Subcutaneous adipose tissue (tissue), 4 donors: ENCODE results near the gene RAD51B. TPM values are rescaled to one million over a fixed set of nuclear protein-coding genes. Genes with fewer than 3 reads are reported as not detected.

Source experiments
- total RNA-seq, 4 donors: library from RNA; depleted of rRNA; stranded (reverse); fragments of >200 nt; gene quantifications; one replicate each; pipeline ENCODE4 v1.1.0, GENCODE V29; 2016
- TF ChIP-seq, protein P1 (sequence below): fragments of 450-650 bp; IDR thresholded peaks from one replicate; pipeline ENCODE4 v1.5.1; 2016; ENCODE audit warnings: low read depth, mild to moderate bottlenecking, control low read depth, antibody characterized with exemption, moderate library complexity

The RAD51B gene
- total RNA-seq, 4 donors from 2014 or later: 9.7 to 24.1 (median 16.7) TPM

DNA sequence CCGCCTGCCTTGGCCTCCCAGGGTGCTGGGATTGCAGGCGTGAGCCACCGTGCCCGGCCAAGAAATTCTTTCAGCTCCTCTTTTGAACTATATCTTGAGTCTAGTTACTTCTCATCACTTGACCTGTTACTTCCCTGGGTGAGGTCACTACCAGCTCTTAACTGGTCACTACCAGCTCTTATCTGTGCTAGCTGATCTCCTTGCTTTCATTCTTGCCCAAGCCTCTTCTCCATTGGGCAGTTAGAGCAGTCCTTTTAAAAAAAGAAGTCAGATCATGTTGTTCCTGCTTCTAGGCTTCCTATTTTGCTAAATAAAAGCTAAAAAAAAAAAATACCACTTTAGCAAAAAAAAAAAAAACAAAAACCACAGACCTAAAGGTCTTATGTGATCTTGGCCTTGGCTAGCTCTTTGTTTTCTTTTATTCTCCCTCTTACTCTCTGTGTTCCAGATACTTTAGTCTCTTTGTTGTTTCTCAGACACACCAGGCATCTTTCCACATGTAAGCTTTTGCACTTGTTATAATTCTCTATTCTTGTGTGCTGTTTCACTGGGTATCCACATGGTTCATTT lies 63.5 kb downstream of the RAD51B start:
- TF ChIP-seq, protein P1, sequence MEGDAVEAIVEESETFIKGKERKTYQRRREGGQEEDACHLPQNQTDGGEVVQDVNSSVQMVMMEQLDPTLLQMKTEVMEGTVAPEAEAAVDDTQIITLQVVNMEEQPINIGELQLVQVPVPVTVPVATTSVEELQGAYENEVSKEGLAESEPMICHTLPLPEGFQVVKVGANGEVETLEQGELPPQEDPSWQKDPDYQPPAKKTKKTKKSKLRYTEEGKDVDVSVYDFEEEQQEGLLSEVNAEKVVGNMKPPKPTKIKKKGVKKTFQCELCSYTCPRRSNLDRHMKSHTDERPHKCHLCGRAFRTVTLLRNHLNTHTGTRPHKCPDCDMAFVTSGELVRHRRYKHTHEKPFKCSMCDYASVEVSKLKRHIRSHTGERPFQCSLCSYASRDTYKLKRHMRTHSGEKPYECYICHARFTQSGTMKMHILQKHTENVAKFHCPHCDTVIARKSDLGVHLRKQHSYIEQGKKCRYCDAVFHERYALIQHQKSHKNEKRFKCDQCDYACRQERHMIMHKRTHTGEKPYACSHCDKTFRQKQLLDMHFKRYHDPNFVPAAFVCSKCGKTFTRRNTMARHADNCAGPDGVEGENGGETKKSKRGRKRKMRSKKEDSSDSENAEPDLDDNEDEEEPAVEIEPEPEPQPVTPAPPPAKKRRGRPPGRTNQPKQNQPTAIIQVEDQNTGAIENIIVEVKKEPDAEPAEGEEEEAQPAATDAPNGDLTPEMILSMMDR: no peak

GRCh38 chr14:67883717-67884116 lies 64.1 kb downstream of the RAD51B start:
- TF ChIP-seq, protein P1: no peak

DNA sequence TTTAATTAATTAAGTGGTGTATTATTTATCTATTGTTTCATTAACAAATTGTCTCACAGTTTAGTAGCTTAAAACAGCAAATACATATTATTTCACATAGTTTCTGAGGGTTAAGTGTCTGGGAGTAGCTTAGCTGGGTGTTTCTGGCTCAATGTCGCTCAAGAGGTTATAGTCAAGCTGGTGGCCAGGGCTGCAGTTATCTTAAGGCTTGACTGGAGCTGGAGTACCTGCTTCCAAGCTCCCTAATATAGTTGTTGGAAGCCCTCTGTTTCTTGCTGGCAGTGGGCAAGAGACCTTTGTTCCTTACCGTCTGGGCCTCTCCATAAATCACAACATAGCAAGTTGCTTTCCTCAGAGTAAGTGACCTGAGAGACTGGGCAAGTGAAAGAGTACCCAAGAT lies 66.6 kb downstream of the RAD51B start:
- TF ChIP-seq, protein P1: no peak

DNA sequence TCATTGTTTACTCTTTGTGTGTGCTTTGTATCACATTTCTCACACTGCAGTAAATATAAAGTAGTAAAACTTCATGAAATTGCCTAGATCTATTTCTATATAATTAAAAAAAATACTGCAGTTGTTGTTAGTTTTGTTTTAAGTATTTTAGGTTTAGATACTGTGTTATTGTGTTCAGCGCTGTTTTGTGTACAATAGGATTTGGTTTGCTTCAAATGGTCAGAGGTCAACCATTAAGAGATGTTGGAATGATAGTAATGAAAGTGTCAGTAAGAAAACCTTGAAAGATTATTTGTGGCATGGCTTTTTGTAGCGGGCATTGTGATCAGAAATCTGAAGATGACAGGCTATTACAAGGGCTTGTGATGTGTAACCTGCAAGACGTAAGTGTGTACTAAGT lies 67.9 kb downstream of the RAD51B start:
- TF ChIP-seq, protein P1: no peak

DNA sequence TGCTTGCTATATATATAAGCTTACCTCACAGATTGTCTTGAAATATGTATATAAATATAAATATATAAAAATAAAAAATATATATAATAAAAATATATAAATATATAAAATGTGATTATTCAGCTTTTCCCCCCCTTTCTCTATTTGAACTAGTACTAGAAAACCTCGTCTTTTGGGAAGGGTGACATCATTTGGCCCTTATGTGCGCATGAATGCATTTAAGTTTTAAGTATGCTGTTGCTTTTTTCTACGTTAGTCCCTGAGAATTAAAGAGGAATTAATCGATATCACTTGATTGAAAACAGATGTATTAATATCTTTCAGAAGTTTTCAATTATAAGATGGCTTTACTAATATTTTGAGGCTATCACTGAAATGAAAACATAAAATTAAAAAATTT lies 69.9 kb downstream of the RAD51B start:
- TF ChIP-seq, protein P1: no peak

- TF ChIP-seq, protein P1: no peak
Measured at GRCh38 chr14:67892466-67893100, 73.0 kb downstream of the RAD51B start.

GRCh38 chr14:67900231-67900630 lies 80.7 kb downstream of the RAD51B start:
- TF ChIP-seq, protein P1: no peak
